Measurements from ENCODE around the gene ITGB4. TPM values are rescaled to one million over a fixed set of nuclear protein-coding genes. Genes with fewer than 3 reads are reported as not detected.

ITGB4 gene
- total and polyA plus RNA-seq, 9 of the 15 experiments (the other 6 are each of a cell fraction or from before 2014, with no cell fraction given): 0.05 to 2.8 (median 0.76) TPM; not detected in 3

DNA sequence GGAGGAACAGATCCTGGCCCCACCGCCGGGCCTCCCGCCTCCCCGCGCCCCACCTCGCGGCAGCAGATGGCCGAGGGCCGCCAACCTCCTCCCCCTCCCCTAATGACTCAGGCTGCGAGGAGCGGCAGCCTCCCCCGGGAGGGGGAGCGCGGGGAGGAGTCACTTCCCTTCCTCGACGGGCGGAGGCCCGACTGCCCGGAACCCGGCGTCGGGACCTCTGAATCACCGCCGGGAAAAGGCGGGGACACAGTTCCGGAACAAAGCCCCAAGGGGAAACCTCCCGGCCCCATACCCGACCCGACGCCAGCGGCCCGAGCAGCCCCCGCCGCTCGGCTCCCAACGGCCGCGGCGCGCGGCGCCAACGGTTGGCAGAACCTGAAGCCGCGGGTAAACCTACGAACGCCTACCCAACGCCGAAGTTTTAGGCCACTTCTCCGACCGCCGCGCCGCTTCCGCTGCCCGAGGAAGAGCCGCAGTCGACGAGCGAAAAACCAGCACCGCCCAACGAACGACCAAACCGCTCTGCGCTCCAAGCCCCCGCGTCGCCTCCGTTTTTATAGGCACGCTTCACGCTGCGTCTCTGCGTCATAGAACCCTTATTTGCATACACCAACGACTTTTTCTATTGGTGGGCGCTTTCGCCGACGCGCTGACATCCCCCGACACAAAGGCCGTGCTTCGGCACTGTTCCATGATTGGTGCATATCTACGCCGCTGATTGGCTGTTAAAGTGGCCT lies 58.2 kb downstream of the ITGB4 start (continued):
- TF ChIP-seq TEAD4 (IDR thresholded peaks at IDR 0.05; ENCODE audit: low read length) (peak; percentile 64), TEAD4 (CRISPR knock-in tag; IDR thresholded peaks at IDR 0.05; ENCODE audit: borderline replicate concordance) (no peak), MEF2A (IDR thresholded peaks at IDR 0.05; ENCODE audit: control insufficient read depth, low read depth, low read length) (peak; percentile 51), TRIM24 (IDR thresholded peaks at IDR 0.05) (no peak), GATAD2B (IDR thresholded peaks at IDR 0.05; ENCODE audit: borderline replicate concordance) (peak; percentile 66; the same call in 1 of the 2 replicates), HMG20B (CRISPR knock-in tag; IDR thresholded peaks at IDR 0.05) (peak; percentile 91; the same call in 1 of the 2 replicates), SIRT6 (IDR thresholded peaks at IDR 0.05; ENCODE audit: low read depth, low read length) (peak; percentile 38), SOX6 (IDR thresholded peaks at IDR 0.05) (peak; percentile 74), KDM2B (CRISPR knock-in tag; IDR thresholded peaks at IDR 0.05) (0 out of 2 replicates have a peak, but pooled peaks have one; percentile 56), RB1 (IDR thresholded peaks at IDR 0.05; ENCODE audit: low read depth) (peak; percentile 89), EP300 (IDR thresholded peaks at IDR 0.05; ENCODE audit: low read length) (0 out of 2 replicates have a peak, but pooled peaks have one; percentile 16), SRSF1 (IDR thresholded peaks at IDR 0.05; ENCODE audit: low read depth, low read length) (peak; percentile 93; the same call in 1 of the 2 replicates), EHMT2 (IDR thresholded peaks at IDR 0.05) (no peak), PCBP2 (IDR thresholded peaks at IDR 0.05; ENCODE audit: low read depth, low read length, poor library complexity, severe bottlenecking) (peak; percentile 99), KLF10 (CRISPR knock-in tag; IDR thresholded peaks at IDR 0.05) (peak; percentile 75; the same call in 1 of the 2 replicates), NFYB (IDR thresholded peaks at IDR 0.05; ENCODE audit: extremely low read depth, insufficient read length) (peak; percentile 99), BACH1 (tag; IDR thresholded peaks at IDR 0.05) (no peak), ZNF134 (CRISPR knock-in tag; conservative IDR thresholded peaks at IDR 0.05) (no peak), TEAD2 (tag; IDR thresholded peaks at IDR 0.05) (no peak), MYNN (IDR thresholded peaks at IDR 0.05) (0 out of 2 replicates have a peak, but pooled peaks have one; percentile 33), MYNN (CRISPR knock-in tag; IDR thresholded peaks at IDR 0.05) (no peak)
- TF ChIP-seq, protein P1, sequence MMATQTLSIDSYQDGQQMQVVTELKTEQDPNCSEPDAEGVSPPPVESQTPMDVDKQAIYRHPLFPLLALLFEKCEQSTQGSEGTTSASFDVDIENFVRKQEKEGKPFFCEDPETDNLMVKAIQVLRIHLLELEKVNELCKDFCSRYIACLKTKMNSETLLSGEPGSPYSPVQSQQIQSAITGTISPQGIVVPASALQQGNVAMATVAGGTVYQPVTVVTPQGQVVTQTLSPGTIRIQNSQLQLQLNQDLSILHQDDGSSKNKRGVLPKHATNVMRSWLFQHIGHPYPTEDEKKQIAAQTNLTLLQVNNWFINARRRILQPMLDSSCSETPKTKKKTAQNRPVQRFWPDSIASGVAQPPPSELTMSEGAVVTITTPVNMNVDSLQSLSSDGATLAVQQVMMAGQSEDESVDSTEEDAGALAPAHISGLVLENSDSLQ (IDR thresholded peaks at IDR 0.05): peak; percentile 89
- TF ChIP-seq, protein P2, sequence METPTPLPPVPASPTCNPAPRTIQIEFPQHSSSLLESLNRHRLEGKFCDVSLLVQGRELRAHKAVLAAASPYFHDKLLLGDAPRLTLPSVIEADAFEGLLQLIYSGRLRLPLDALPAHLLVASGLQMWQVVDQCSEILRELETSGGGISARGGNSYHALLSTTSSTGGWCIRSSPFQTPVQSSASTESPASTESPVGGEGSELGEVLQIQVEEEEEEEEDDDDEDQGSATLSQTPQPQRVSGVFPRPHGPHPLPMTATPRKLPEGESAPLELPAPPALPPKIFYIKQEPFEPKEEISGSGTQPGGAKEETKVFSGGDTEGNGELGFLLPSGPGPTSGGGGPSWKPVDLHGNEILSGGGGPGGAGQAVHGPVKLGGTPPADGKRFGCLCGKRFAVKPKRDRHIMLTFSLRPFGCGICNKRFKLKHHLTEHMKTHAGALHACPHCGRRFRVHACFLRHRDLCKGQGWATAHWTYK (CRISPR knock-in tag; IDR thresholded peaks at IDR 0.05): peak; percentile 83
- TF ChIP-seq, protein P3, sequence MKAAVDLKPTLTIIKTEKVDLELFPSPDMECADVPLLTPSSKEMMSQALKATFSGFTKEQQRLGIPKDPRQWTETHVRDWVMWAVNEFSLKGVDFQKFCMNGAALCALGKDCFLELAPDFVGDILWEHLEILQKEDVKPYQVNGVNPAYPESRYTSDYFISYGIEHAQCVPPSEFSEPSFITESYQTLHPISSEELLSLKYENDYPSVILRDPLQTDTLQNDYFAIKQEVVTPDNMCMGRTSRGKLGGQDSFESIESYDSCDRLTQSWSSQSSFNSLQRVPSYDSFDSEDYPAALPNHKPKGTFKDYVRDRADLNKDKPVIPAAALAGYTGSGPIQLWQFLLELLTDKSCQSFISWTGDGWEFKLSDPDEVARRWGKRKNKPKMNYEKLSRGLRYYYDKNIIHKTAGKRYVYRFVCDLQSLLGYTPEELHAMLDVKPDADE (conservative IDR thresholded peaks at IDR 0.05; ENCODE audit: control insufficient read depth, low read depth, low read length): peak; percentile 83
- TF ChIP-seq, protein P4, sequence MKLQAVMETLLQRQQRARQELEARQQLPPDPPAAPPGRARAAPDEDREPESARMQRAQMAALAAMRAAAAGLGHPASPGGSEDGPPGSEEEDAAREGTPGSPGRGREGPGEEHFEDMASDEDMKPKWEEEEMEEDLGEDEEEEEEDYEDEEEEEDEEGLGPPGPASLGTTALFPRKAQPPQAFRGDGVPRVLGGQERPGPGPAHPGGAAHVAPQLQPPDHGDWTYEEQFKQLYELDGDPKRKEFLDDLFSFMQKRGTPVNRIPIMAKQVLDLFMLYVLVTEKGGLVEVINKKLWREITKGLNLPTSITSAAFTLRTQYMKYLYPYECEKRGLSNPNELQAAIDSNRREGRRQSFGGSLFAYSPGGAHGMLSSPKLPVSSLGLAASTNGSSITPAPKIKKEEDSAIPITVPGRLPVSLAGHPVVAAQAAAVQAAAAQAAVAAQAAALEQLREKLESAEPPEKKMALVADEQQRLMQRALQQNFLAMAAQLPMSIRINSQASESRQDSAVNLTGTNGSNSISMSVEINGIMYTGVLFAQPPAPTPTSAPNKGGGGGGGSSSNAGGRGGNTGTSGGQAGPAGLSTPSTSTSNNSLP (IDR thresholded peaks at IDR 0.05; ENCODE audit: borderline replicate concordance, low read depth, low read length): no peak

Data from K562 (cell line).